ENCODE measurements around the gene ROGDI. TPM values are rescaled to one million over a fixed set of nuclear protein-coding genes. Genes with fewer than 3 reads are reported as not detected.
A peak's percentile ranks its signal among the peaks of the same experiment; 100 is the strongest.

The ROGDI gene
- total RNA-seq, 2 experiments from 2014 or later: 6.3 to 7.6 TPM

DNA sequence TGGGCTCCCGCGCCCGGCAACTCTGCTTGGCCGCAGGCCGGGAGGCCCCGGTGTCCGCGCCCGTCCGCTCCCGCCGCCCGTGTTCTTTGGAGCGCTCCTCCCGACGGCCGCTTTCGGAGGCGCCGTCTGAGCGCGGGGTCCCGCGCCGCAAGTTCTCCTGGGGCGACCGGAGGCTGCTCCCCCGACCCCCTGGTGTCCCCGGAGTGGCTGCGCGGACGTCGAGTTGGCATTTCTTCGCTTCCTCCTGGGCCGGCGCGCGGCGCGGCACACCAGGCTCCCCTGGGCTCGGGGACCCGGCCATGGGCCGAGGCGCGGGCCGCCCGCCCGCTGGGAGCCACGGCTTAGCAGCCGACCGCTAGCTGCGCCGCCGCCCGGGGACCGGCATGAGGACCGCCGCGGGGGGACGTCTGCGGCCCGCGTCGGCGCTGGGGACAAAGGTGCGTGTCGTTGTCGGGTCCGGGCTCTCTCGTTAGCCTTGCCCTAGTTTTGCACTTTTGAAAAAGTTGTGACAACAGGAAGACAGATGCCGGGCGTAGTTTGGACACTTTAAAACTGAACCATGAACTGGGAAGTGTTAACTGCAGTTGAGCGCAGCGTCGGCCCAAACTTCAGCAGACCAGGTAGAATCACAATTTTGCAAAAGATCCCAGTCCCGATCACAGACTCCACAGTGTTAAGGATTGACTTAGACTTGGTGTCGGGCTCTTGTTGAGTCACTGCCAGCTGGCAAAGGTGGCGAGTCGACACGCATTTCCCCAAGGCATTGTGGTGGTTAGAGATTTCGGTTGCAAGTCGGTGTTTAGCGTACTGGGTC, 45.5 kb upstream of the ROGDI start:
- Histone ChIP-seq H3K4me3 (ENCODE audit: low read depth, low read length, poor library complexity, severe bottlenecking) (peak overlapping the region; percentile 96), H2AFZ (ENCODE audit: low read length) (peak overlapping the region; percentile 33; the same call in 1 of the 2 replicates), H3K4me1 (ENCODE audit: insufficient read depth, low read length, poor library complexity, severe bottlenecking) (peaks cover 38% of the 10 kb centered on the region), H4K20me1 (ENCODE audit: insufficient read depth, low read length) (peaks cover 38% of the 10 kb centered on the region), H3K36me3 (ENCODE audit: insufficient read depth, low read length) (peaks cover 42% of the 10 kb centered on the region), H3K79me2 (ENCODE audit: insufficient read depth, low read depth, low read length) (peaks cover 92% of the 10 kb centered on the region), H3K4me2 (ENCODE audit: low read length) (peak overlapping the region; percentile 99), H3K9me2 (ENCODE audit: insufficient read depth, low read length) (no peaks in the 10 kb centered on the region), H3K9me3 (ENCODE audit: low read length) (no peaks in the 10 kb centered on the region), H3K27ac (ENCODE audit: low read depth, low read length, poor library complexity, severe bottlenecking) (peak overlapping the region; percentile 74)
- DNase-seq (ENCODE audit: low spot score): peak; percentile 62
- intact Hi-C loops (cut with micrococcal nuclease; ENCODE audit: unreplicated experiment): loop anchor here (2.0 to 10.0 kb wide), 4 partner anchors 45 to 423 kb away; partner anchors contain the start of genes ANKS3, DNAAF8, DNAJA3 and ROGDI
- POLR2A ChIA-PET: no interaction called here
- BruUV-seq (replicated peaks): no TSS peak
- no peak for TF ChIP-seq EZH2phosphoT487 (IDR thresholded peaks at IDR 0.05; ENCODE audit: borderline replicate concordance, low read depth, low read length)
- TF ChIP-seq, protein P1, sequence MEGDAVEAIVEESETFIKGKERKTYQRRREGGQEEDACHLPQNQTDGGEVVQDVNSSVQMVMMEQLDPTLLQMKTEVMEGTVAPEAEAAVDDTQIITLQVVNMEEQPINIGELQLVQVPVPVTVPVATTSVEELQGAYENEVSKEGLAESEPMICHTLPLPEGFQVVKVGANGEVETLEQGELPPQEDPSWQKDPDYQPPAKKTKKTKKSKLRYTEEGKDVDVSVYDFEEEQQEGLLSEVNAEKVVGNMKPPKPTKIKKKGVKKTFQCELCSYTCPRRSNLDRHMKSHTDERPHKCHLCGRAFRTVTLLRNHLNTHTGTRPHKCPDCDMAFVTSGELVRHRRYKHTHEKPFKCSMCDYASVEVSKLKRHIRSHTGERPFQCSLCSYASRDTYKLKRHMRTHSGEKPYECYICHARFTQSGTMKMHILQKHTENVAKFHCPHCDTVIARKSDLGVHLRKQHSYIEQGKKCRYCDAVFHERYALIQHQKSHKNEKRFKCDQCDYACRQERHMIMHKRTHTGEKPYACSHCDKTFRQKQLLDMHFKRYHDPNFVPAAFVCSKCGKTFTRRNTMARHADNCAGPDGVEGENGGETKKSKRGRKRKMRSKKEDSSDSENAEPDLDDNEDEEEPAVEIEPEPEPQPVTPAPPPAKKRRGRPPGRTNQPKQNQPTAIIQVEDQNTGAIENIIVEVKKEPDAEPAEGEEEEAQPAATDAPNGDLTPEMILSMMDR (conservative IDR thresholded peaks at IDR 0.05; ENCODE audit: low read length): no peak
- CTCF ChIA-PET (ENCODE audit: unreplicated experiment): no interaction called here

DNA sequence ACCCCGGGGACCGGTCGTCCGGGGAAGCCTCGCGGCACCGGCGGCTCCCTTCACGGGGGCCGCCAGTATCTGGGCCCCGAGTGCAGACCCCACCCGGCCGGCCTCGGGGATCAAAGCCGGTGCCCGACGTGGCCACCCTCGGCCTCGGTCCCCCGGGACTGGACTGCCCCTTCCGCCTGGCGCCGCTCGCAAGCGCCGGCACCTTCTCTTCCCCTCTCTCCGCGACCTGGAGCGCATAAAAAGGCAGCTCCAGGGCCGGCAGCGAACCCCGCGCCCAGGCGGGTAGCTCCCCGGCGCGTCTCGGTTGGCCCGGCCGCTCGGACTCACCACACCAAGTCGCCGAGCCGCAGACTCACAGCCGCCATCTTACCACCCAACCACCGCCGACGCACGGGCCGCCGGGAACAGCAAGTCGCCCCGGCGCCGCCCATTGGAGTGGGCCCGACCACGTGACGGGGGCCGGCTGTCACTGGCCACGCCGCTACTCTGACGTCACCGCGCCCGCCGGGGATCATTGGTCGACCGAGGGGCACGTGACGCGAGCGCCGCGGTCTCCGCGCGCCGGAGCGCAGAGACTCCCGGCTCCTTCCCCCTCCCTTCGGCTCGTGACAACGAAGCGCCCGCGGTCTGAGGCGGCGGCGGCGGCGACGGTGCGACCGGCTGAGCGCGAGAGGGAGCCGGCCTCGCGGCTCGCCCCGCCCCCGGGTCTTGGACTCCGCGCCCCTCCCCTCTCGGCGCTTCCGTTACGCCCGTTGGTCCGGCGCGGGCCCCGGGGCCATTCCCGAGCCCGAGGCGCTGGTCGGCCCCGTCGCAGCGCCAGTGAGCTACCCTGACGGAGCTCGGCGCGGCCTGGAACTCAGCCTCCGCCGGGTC, 44.7 kb upstream of the ROGDI start, which contains the start of the genes GLYR1 and UBN1:
GLYR1 (minus strand) TSS at position 388 of the 873 bp plus-strand sequence; CDS start at position 365, 23 bp downstream.
UBN1 (plus strand) TSS at position 581 of the 873 bp plus-strand sequence. CDS start 5,437 bp downstream, outside the sequence.
- ChIA-PET POLR2A (interaction anchor here (0.9 kb wide), 1 partner anchor 15 kb away, joined by 3 read pairs; no protein-coding TSS in a partner anchor), CTCF (ENCODE audit: unreplicated experiment) (no interaction called here)
- BruUV-seq (replicated peaks): no TSS peak

More for the DNA sequence above, 44.7 kb upstream of the ROGDI start, which contains the start of the genes GLYR1 and UBN1:
- H3K9me3 ChIP-seq (ENCODE audit: low read length): no peaks in the 10 kb centered on the region
- peak within 1 kb of the TSS; percentile 45 for H2AFZ ChIP-seq (ENCODE audit: low read length)
- DNase-seq (ENCODE audit: low spot score): peak; percentile 98
- H3K36me3 ChIP-seq (ENCODE audit: insufficient read depth, low read length): peaks cover 43% of the 10 kb centered on the region
- TF ChIP-seq, protein P1 (conservative IDR thresholded peaks at IDR 0.05; ENCODE audit: low read length): no peak
- no peak for TF ChIP-seq EZH2phosphoT487 (IDR thresholded peaks at IDR 0.05; ENCODE audit: borderline replicate concordance, low read depth, low read length)
- peaks cover 38% of the 10 kb centered on the region for H4K20me1 ChIP-seq (ENCODE audit: insufficient read depth, low read length)
- H3K9me2 ChIP-seq (ENCODE audit: insufficient read depth, low read length): no peaks in the 10 kb centered on the region
- peak within 1 kb of the TSS; percentile 99 for H3K4me2 ChIP-seq (ENCODE audit: low read length)
- H3K4me3 ChIP-seq (ENCODE audit: low read depth, low read length, poor library complexity, severe bottlenecking): peak within 1 kb of the TSS; percentile 96
- peak within 1 kb of the TSS; percentile 74 for H3K27ac ChIP-seq (ENCODE audit: low read depth, low read length, poor library complexity, severe bottlenecking)
- peaks cover 38% of the 10 kb centered on the region for H3K4me1 ChIP-seq (ENCODE audit: insufficient read depth, low read length, poor library complexity, severe bottlenecking)
- peaks cover 84% of the 10 kb centered on the region for H3K79me2 ChIP-seq (ENCODE audit: insufficient read depth, low read depth, low read length)
- intact Hi-C loops (cut with micrococcal nuclease; ENCODE audit: unreplicated experiment): loop anchor here (2.0 to 10.0 kb wide), 4 partner anchors 44 to 422 kb away; partner anchors contain the start of genes ANKS3, DNAAF8, DNAJA3 and ROGDI

All from OCI-LY7 (cell line).